ENCODE data around the gene ARHGAP8. TPM values are rescaled to one million over a fixed set of nuclear protein-coding genes. Genes with fewer than 3 reads are reported as not detected.

Gene ARHGAP8
- polyA plus RNA-seq, 1 donor: 44.4 TPM

DNA sequence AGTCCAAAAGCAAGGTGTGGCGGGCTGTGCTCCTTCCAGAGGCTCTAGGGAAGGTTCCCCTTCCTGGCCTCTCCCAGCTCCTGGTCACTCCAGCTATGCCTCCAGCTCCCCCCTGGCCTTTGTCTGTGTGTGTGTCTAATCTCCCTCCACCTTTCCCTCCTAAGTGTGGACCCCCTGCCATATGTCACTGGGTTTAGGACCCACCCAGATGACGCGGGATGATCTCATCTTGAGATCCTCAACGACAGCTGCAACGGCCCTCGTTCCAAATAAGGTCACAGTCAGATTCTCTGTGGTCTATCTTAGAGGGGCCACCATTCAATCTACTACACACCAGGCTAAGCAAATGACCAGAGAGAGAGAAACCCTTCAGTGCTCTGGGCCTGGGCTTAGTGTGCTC lies 107.9 kb downstream of the ARHGAP8 start:
- no peak for DNase-seq

DNA sequence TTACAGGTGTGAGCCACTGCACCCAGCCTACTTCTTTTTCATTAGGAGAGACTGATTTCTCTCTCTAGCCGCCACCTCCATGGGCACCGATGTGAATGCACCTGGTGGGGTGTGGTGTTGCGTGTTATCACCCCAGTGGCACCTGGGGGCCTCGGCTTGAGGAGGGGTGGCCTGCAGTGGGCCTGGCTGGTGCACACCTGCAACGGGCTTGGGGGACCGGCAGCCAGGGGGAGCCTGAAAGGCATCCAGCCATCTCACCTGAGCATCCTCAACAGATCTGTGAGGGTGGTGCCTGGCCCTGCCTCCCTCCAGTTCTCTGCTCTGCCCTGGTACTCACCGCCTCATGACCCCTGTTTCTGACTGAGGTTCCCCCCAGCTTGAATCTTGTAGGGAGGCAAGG lies 108.9 kb downstream of the ARHGAP8 start:
- DNase-seq: no peak

DNA sequence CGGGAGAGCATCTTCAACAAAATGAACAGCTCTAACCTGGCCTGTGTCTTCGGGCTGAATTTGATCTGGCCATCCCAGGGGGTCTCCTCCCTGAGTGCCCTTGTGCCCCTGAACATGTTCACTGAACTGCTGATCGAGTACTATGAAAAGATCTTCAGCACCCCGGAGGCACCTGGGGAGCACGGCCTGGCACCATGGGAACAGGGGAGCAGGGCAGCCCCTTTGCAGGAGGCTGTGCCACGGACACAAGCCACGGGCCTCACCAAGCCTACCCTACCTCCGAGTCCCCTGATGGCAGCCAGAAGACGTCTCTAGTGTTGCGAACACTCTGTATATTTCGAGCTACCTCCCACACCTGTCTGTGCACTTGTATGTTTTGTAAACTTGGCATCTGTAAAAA lies 109.9 kb downstream of the ARHGAP8 start:
- DNase-seq: no peak

DNA sequence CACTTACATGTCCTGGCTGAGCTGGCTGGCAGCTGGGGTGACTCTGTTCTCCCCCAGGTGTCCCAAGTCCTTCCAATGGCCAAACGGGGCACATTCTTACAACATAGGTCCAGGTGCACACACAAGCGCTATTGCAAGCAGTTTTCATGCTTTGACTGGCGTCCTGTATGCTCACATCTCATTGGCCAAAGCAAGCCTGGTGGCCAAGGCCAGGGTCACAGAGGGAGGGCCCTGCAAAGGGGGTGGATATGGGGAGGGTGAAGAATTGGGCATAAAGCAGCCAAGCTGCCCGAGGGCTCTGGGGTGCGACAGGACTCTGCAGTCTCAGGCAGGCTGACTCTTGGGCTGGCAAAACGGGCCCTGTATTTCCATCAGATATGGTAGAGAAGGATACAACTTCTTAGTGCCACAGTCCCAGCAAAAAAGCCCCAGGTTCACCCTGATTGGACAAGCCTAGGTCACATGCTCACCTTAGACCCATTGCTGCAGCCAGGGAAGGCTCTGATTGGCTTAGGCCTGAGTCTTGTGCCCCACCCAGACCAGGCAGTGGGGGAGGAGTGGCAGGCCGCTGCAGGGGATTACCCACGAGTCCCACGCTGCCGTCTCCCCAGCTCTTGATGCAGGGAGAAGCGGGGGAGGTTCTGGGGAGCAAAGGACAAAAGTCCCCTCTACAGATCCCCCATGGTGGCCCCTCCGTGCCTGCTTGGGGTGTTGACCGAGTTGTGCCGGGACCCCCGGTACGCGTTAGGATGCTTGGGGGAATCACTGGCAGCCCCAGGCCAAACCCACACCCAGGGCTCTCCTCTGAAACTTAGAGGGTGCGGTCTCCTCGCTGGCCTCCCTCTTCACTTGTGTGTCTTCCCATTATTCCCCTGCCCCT lies 110.8 kb downstream of the ARHGAP8 start:
- no peak for DNase-seq

DNA sequence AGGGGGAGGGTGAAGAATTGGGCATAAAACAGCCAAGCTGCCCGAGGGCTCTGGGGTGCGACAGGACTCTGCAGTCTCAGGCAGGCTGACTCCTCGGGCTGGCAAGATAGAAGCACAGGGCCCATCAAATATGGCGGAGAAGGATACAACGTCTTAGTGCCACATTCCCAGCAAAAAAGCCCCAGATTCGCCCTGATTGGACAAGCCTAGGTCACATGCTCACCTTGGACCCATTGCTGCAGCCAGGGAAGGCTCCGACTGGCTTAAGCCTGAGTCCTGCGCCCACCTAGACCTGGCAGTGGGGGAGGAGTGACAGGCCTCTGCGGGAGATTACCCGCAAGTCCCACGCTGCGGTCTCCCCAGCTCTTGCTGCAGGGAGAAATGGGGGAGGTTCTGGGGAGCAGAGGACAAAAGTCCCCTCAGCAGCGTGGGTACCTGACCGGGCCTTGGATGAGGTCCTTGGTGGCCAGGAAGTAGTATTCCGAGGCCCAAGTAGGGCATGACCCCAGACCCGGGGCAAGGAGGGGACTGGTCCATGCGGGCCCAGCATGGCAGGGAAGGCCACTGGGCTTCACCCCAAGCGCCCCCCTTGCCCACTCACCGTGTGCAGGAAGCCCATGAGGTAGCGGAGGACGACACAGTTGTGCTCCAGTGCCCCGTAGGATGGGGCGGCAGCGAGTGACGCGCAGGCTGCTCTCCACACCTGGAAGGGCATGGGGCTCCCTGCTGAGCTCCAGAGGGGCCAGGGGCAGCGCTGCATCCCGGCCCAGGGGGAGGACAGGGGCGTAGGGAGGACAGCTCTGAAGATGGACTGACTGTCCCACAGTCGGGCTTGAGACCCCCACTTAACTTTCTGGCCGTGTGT lies 113.0 kb downstream of the ARHGAP8 start:
- DNase-seq: no peak

DNA sequence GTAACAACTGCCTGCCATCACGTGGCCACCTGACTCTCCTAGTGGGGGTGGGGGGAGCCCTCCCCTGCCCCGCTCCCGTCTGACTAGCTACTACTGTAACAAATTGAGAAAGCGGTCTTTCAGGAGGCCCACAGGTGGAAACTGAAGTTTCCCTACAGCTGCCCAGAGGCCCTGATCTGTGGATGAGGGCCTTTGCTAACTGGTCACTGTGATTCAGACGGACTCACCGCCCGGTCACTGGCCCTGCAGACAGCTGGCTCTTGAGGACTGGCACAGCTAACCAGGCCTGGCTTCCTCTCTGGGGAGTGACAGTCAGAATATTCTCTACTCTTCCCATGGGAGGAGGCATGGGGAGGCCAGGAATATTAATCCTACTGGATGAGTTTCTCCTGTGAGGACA lies 116.8 kb downstream of the ARHGAP8 start:
- no peak for DNase-seq

DNA sequence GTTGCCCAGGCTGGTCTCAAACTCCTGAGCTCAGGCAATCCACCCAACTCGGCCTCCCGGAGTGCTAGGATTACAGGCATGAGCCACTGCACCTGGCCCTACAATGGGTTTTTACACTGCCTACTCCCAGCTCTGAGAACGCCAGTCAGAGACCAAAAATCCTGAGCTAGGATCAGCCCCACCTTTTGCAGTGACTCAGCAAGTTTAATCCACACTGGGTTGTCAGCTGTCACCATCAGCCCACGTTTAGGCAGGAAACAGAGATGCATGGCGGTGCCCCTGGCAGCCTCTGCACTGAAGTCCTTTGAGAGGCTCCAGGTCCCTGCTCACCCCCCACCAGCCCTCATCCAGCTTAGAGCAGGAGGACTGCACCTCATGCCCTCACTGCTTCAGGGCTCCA lies 117.6 kb downstream of the ARHGAP8 start:
- no peak for DNase-seq

DNA sequence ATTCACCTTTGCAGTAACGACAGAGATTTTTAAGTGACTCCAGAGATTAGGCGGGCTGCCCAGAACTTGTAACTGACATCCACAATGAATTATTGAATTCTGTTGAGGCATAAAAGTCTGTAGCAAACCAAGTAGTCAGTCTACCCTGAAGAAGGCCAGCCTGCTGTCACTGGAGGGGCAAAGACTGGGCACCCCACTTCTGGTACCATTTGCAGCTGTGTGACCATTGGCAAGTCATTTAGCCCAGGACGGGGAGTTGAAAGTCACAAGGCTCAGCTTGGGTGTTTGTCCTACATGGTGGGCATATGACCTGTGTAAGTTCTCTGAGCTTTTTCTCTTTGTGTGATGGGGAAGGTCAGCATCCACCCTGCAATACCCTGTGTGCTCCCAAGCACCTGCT lies 119.4 kb downstream of the ARHGAP8 start:
- no peak for DNase-seq

DNA sequence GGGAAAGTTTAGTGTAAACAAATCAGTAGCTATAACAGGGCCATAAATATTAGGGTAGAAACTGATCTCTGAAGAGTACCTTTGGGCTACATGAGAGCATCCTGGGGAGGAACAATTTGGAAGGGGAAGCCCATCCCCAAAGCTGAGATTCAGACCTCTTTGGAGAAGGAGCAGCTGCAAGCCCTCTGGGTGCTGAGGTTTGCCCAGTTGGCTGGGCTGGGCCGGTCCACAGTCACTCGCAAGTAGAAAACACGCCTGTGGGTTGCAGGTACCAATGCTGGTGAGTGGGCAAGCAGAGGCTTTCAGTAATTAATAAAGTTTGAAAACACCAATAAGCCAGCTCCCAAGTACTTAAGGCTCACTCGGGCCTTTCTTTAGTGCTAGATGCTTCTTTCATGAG lies 124.5 kb downstream of the ARHGAP8 start:
- DNase-seq: no peak

DNA sequence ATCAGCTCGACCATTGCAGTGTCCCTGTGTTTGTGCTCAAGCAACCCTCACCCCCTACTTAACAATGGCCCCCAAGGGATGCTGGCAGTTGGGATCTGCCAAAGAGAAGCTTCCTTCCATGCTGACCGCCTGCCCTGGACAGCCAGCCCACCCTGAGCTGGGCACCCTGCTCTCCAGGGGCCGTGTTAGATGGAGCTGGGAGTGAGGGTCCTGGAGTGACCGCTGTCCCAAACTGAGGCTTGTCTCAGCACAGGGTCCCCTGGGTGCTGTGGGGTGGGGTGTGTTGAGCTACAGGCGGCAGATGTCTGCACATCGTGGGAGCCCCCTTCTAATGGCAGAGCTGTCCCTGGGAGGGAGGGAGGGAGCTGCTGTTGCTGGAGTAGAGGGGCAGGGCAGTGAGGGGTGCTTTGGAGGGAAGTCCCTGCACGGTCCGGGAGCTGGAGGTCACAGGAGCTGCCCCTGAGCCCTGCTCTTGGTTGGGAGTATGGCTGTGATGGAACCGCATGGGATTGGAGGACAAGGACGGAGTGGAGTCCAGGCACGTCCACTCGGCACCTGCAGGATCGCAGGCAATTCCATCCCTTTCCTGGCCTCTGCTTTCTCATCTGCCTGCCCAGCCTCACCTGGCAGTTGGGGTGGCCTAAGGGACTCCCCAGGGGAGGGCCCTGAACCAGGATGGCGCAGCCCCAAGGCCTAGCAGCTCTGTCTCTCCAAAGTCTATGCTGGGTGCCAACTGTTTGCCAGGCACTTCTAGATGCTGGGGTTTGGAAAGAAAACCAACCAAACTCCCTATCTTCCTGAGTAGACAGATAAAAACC lies 126.3 kb downstream of the ARHGAP8 start:
- DNase-seq: no peak

DNA sequence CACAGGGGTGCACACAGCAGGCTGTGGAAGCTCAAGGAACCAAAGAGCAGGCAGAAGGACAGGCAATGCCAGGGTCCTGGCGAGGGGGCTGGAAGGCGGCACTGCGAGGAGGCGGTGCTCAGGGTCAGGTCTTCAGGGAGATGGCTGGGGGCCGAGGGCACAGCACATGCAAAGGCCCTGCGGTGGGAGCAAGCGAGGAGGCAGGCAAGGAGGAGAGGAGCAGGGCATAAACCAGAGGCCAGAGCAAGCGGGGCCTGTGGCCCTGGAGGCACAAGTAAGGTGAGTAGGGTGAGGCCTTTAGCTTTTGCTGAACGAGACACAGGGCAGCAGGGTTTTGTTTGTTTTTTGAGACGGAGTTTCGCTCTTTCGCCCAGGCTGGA lies 126.9 kb downstream of the ARHGAP8 start:
- no peak for DNase-seq

DNA sequence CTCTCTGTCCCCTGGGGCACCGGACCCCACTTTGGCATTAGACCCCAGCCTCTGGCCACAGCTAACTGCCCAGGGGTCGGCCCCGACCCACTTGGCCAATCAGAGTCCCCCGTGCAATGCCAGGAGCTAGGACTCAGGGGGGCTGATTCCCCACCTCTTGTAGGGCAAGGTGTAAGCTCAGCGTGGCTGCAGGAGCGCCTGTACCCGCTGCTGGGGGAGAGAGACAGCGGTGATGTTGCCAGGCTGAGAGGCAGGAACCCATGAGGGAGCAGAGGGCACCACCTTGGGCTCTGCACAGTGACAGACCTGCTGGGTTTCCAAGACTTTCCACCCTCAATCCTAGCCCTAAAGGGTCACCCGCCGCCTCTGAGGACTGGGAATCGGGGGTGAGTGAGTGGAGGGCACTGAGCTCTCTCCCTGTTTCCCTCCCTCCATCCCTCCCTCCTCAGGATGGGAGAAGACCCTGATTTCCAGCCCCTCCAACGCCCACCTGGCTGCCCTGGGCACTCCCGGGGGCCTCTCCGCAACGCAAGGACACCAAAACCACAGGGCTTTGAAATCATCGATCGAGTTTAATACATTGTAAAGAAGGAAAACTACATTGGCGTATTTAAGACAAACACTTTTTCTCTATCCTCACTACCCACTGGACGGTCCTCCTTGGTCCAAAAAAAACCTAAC lies 128.4 kb downstream of the ARHGAP8 start:
- DNase-seq: no peak

DNA sequence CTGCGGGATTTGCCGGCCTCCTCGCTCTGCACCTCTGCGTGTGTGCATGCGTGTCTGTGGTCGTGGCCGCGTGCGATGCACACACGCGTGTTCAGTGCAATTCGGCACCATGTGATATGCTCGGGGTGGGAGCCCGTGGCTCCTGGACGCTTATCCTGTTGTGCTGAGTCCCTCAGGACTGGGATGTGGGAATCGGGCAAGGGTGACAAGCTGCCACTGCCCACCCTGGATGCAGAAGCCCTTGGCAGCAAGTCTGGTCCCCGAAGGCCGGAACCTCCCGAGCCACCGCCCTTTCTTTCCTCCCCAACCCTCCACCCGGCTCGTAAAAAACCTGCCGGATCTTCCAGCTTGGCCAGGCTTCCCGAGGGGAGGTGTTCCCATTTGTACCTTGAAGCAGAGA lies 129.2 kb downstream of the ARHGAP8 start:
- DNase-seq: no peak

DNA sequence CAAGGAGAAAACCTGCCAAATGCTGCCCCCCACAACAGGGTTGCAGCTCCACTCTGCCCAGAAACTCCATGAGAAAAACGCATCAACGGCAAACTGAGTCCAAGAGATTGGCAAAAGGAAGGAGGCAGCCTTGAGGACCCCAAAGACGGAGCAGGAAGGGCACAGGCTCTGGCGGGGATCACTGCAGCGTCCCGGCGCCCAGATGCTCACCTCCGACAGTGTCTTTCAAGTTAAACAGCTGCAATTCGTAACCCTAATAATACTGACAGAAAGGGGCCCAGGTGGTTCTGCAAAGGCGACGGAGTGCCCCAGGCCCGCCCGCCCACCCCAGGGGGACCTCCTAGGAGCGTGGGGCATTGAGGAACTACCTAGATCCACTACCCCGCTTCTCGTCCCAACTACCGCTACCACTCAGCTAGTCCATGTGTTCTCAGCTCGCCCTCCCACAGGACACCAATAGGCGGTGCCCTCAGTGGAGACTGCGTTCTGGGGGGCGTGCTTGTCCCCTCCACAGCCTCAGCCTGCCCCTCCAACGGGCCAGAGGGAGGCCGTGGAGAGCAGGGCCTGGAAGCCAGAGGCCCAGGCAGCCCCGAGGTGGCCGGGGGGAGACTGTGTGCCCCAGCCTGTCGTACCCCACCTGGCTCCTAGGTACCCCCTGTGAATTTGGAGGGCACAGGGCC lies 130.0 kb downstream of the ARHGAP8 start:
- DNase-seq: no peak

DNA sequence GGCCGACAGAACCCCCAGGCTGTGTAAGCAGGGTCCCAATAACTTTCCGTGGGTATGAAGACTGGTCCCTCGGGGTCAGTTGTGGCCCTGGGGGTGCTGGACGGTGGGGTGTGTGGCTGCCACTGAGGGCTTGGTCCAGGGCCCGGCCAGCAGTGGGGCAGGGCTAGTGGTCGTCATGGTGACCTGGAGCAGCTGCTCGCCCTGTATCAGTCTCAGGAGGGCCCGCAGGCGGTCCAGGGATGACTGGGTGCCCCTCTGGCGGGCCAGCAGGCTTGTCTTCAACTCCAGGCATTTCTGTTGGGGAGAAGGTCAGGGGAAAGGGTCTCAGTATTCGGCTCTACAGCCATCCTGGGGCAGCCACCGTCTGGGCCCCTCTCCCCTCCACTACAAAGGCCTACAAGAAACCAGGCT lies 130.6 kb downstream of the ARHGAP8 start:
- no peak for DNase-seq

DNA sequence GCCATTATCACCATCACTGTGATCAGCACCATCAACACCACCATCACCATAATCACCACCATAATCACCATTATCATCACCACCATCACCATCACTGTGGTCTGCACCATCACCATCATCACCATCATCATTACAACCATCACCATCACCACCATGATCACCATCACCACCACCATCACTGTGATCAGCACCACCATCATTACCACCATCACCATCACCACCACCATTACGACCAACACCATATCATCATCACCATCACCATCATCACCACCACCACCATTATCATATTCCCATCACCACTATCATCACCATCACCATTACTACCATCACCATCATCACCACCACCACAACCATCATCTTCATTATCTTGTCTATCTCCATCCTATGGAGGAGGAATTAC lies 132.2 kb downstream of the ARHGAP8 start:
- no peak for DNase-seq

DNA sequence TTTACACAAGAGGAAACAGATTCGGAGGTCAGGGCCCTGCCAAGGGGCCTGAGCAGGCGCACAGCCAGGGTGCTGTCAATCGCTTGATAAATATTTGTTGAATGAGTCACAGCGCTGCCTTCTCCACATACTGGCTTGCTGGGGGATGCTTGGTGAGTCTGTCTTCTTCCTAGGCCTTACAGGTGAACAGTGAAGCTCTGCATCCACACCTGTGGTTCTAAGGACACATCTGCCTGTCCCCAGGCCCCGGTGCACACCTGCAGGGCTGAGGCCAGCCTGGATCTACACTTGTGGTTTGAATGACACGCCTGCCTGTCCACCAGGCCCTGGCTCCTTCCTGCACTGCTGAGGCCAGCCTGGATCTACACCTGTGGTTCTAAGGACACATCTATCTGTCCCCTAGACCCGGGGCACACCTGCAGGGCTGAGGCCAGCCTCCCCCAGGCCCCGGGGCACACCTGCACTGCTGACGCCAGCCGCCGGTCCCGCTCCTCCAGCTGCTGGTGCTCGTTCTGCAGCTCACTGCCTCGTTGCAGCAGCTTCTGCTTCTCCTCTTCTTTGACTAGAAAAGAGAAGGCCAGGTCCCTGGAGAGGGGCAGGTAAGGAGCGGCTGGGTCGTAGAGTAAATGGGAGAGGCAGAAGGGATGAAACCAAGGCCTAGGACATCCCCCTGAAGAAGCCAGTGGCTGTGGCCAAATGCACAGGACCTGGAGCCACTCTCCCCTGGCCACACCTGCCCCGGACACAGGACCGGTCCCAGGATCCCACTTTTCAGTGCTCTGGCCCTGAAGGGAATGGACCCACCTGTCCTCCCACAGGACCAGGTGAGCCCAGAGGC lies 132.8 kb downstream of the ARHGAP8 start:
- DNase-seq: no peak

DNA sequence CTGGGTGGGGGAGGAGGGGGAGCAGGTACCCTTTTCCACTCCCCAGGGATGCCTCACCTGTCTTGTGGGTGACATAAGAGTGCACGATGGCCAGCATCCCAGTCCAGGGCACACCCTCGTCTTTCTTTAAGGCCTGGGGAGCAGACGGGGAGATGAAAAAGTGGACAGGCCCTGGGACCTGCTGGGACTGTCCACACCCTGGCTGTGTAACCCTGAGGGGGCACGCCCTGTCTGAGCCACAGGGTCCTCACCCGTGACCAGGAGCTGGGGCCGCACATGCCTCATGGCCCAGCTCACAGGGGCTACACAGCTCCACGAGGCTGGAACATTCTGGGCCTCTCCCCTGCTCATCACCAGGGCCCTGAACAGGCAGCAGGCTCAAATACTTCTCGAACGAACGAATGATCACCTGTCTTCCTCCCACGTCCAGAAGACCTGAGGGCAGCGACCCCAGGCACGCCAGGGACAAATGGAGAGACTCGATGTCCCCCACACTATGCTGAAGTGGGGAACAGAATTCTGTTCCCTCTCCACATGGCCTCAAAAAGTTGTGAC lies 133.5 kb downstream of the ARHGAP8 start:
- no peak for DNase-seq

DNA sequence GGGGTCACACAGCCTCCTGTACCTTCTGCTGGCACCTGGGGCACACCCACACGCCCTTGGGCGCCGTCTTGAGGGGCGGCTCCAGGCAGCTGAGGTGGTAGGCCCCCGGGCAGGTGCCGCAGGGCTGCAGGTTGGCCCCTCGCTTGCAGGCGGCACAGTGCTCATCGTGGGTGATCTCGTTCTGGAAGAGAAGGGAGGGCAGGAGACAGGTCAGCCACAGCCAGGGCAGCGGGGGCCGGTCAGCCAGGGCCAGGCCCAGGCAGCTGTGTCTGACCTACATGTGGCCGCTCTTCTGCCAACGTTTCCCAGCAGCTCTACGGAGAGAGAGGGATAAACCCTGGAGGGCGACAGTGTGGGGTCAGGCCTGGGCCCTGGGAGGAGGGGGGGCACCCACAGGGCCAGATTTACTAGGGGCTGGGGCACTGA lies 135.6 kb downstream of the ARHGAP8 start:
- DNase-seq: no peak

Measured in left kidney (tissue), 2 donors.